ENCODE measurements around the gene PNMA8B. TPM values are rescaled to one million over a fixed set of nuclear protein-coding genes. Genes with fewer than 3 reads are reported as not detected.

PNMA8B gene
- total RNA-seq, 2 donors from 2014 or later: 0.96 to 3.1 TPM

DNA sequence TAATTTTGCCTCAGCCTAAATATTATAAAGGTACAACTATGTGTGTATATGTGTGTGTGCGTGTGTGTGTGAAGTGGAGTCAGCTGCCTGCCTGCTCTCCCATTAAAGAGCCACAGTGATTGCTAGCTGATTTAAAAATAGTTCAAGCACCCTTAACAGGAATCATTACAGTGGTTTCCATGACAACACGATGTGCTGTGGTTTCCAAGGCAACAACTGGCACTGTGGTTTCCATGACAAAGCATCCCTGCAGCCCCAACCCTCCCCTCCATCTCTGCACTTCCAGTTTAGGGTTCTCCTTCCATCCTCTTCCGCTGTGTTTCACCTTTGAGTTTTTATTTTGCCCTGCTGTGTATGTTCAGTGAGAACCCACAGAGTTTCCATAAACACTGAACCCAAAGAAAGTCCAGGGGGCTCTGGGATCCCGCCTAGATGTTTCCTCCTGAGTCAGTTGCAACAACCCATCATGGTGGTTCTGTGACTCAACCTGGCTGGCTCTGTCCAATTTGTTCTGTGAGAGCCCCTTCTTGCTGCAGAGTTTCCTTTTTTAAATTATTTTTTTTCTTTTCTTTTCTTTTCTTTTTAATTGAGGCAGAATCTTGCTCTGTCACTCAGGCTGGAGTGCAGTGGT, 17.2 kb downstream of the PNMA8B start:
- Histone ChIP-seq H3K4me1 (replicated peaks) (no peaks in the 10 kb centered on the region), H3K27me3 (replicated peaks; ENCODE audit: insufficient read depth) (no peaks in the 10 kb centered on the region), H3K36me3 (no peaks in the 10 kb centered on the region), H3K9me3 (no peaks in the 10 kb centered on the region), H3K4me3 (no peak overlapping the region), H3K27ac (no peak overlapping the region)
- intact Hi-C loops (cut with DNase I): no loop called here
- no peak for TF ChIP-seq POLR2AphosphoS5 (IDR thresholded peaks at IDR 0.05)
- no peak for TF ChIP-seq POLR2A (IDR thresholded peaks at IDR 0.05)
- TF ChIP-seq, protein P1, sequence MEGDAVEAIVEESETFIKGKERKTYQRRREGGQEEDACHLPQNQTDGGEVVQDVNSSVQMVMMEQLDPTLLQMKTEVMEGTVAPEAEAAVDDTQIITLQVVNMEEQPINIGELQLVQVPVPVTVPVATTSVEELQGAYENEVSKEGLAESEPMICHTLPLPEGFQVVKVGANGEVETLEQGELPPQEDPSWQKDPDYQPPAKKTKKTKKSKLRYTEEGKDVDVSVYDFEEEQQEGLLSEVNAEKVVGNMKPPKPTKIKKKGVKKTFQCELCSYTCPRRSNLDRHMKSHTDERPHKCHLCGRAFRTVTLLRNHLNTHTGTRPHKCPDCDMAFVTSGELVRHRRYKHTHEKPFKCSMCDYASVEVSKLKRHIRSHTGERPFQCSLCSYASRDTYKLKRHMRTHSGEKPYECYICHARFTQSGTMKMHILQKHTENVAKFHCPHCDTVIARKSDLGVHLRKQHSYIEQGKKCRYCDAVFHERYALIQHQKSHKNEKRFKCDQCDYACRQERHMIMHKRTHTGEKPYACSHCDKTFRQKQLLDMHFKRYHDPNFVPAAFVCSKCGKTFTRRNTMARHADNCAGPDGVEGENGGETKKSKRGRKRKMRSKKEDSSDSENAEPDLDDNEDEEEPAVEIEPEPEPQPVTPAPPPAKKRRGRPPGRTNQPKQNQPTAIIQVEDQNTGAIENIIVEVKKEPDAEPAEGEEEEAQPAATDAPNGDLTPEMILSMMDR (IDR thresholded peaks at IDR 0.05): no peak
- no peak for DNase-seq (ENCODE audit: low spot score)
- 50% methylated on average over 4 of the region's 4 CpGs for WGBS

- 40% methylated on average over 2 of the region's 2 CpGs for WGBS
- Histone ChIP-seq H3K4me1 (replicated peaks) (no peaks in the 10 kb centered on the region), H3K9me3 (no peaks in the 10 kb centered on the region), H3K27me3 (replicated peaks; ENCODE audit: insufficient read depth) (no peaks in the 10 kb centered on the region), H3K27ac (no peak overlapping the region), H3K36me3 (no peaks in the 10 kb centered on the region), H3K4me3 (no peak overlapping the region)
- TF ChIP-seq POLR2AphosphoS5 (IDR thresholded peaks at IDR 0.05) (no peak), POLR2A (IDR thresholded peaks at IDR 0.05) (no peak)
- TF ChIP-seq, protein P1 (IDR thresholded peaks at IDR 0.05): no peak
- intact Hi-C loops (cut with DNase I): no loop called here
- DNase-seq (ENCODE audit: low spot score): no peak
Observed at GRCh38 chr19:46475986-46476385, 19.7 kb downstream of the PNMA8B start.

- Histone ChIP-seq H3K4me3 (no peak overlapping the region), H3K9me3 (no peaks in the 10 kb centered on the region), H3K36me3 (no peaks in the 10 kb centered on the region), H3K4me1 (replicated peaks) (no peaks in the 10 kb centered on the region), H3K27me3 (replicated peaks; ENCODE audit: insufficient read depth) (no peaks in the 10 kb centered on the region), H3K27ac (no peak overlapping the region)
- WGBS: 63% methylated on average over 8 of the region's 8 CpGs
- TF ChIP-seq, protein P1 (IDR thresholded peaks at IDR 0.05): no peak
- no peak for TF ChIP-seq POLR2AphosphoS5 (IDR thresholded peaks at IDR 0.05)
- no peak for TF ChIP-seq POLR2A (IDR thresholded peaks at IDR 0.05)
- DNase-seq (ENCODE audit: low spot score): no peak
- intact Hi-C loops (cut with DNase I): no loop called here
Observed at GRCh38 chr19:46474211-46474610, 21.5 kb downstream of the PNMA8B start.

- intact Hi-C loops (cut with DNase I): no loop called here
- no peak for DNase-seq (ENCODE audit: low spot score)
- H3K27ac ChIP-seq: no peak overlapping the region
- TF ChIP-seq POLR2AphosphoS5 (IDR thresholded peaks at IDR 0.05): no peak
- no peak for TF ChIP-seq POLR2A (IDR thresholded peaks at IDR 0.05)
- TF ChIP-seq, protein P1 (IDR thresholded peaks at IDR 0.05): no peak
- WGBS: 71% methylated on average over 4 of the region's 4 CpGs
- H3K4me1 ChIP-seq (replicated peaks): no peaks in the 10 kb centered on the region
- H3K27me3 ChIP-seq (replicated peaks; ENCODE audit: insufficient read depth): no peaks in the 10 kb centered on the region
- H3K4me3 ChIP-seq: no peak overlapping the region
- H3K9me3 ChIP-seq: no peaks in the 10 kb centered on the region
- H3K36me3 ChIP-seq: no peaks in the 10 kb centered on the region
Observed at GRCh38 chr19:46472592-46472991, 23.1 kb downstream of the PNMA8B start.

GRCh38 chr19:46471811-46472543, 23.7 kb downstream of the PNMA8B start:
- H3K4me3 ChIP-seq: peak overlapping the region; percentile 28 to 34
- no peaks in the 10 kb centered on the region for H3K9me3 ChIP-seq
- TF ChIP-seq, protein P1 (IDR thresholded peaks at IDR 0.05): no peak
- TF ChIP-seq POLR2AphosphoS5 (IDR thresholded peaks at IDR 0.05): no peak
- TF ChIP-seq POLR2A (IDR thresholded peaks at IDR 0.05): no peak
- H3K27ac ChIP-seq: peak overlapping the region in 1 of 2 donors; percentile 78
- no peaks in the 10 kb centered on the region for H3K4me1 ChIP-seq (replicated peaks)
- no peaks in the 10 kb centered on the region for H3K36me3 ChIP-seq
- intact Hi-C loops (cut with DNase I): no loop called here
- 54% methylated on average over 11 of the region's 11 CpGs for WGBS
- H3K27me3 ChIP-seq (replicated peaks; ENCODE audit: insufficient read depth): no peaks in the 10 kb centered on the region
- DNase-seq (ENCODE audit: low spot score): no peak
